ENCODE data around the gene PRAMEF25.
"Not testable (repeated sequence)": the region's sequence is repeated elsewhere in the genome, so short reads cannot be mapped to it uniquely, and the experiment has no call there.

The PRAMEF25 gene

DNA sequence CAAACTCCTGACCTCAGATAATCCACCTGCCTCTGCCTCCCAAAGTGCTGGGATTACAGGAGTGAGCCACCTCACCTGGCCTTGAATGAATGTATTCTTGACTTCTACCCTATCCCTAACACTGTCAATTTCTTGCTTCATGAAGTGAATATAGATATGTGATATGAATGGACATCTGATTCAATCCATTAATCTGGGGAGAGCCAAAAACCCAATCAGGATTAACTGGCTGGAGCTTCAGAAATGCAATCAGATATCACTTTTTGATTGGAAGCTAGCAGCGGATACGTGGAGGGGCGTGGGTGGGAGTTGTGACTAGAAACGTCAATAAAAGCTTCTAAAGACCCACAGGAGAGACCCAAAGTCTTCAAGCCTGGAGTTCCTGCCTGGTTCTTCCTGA, at the start of gene PRAMEF25:
PRAMEF25 (plus strand) TSS at position 301 of the 400 bp plus-strand sequence. CDS start 2,920 bp downstream, outside the sequence.
- DNase-seq: not testable (repeated sequence)

DNA sequence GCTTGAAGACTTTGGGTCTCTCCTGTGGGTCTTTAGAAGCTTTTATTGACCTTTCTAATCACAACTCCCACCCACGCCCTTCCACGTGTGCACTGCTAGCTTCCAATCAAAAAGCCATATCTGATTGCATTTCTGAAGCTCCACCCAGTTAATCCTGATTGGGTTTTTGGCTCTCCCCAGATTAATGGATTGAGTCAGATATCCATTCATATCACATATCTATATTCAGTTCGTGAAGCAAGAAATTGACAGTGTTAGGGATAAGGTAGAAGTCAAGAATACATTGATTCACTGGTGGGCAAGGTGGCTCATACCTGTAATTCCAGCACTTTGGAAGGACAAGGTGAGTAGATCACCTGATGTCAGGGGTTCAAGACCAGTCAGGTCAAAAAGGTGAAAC, 14.1 kb upstream of the PRAMEF25 start, which contains the start of gene PRAMEF27:
PRAMEF27 (minus strand) TSS at position 101 of the 400 bp plus-strand sequence. CDS start 2,916 bp downstream, outside the sequence.
- DNase-seq: not testable (repeated sequence)

DNA sequence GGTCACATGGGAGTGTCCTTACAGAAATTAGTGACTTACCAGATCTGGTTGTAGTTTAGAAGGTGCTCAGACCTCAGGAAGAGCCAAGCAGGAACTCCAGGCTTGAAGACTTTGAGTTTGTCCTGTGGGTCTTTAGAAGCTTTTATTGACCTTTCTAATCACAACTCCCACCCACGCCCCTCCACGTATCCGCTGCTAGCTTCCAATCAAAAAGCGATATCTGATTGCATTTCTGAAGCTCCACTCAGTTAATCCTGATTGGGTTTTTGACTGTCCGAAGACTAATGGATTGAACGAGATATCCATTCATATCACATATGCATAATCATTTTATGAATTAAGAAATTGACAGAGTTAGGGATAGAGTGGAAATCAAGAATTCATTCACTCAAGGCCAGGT, 46.2 kb downstream of the PRAMEF25 start, which contains the start of gene HNRNPCL2:
HNRNPCL2 (minus strand) TSS at position 101 of the 400 bp plus-strand sequence. CDS start 454 bp downstream, outside the sequence.
- not testable (repeated sequence) for DNase-seq
